Cardiac muscle cell (in vitro differentiated cells and primary cell): ENCODE data around the gene NOP56. TPM values are rescaled to one million over a fixed set of nuclear protein-coding genes. Genes with fewer than 3 reads are reported as not detected.

Source experiments
- DNase-seq, 2 donors: peaks; one replicate each; pipeline versions ENCODE4 v3.0.0 to v3.0.0-alpha.2; 2010 to 2017; ENCODE audit warnings: low read depth in 1 of 2, low spot score in 1 of 2
- H3K27ac ChIP-seq: fragments of 200-600 bp; sonication (generic); 2 replicates; pipeline ENCODE4 v1.5.1; 2016
- H3K27me3 ChIP-seq: fragments of 200-600 bp; sonication (generic); 2 replicates; pipeline ENCODE4 v1.6.0; 2016; ENCODE audit warnings: control low read depth
- H3K36me3 ChIP-seq: fragments of 200-600 bp; sonication (generic); 2 replicates; pipeline ENCODE4 v1.5.1; 2016; ENCODE audit warnings: control low read depth
- H3K4me1 ChIP-seq: fragments of 200-600 bp; sonication (generic); 2 replicates; pipeline ENCODE4 v1.8.1; 2017; ENCODE audit warnings: low read depth, mild to moderate bottlenecking, mixed run types
- H3K4me3 ChIP-seq: fragments of 200-600 bp; sonication (generic); 2 replicates; pipeline ENCODE4 v1.5.1; 2016; ENCODE audit warnings: mild to moderate bottlenecking
- H3K9me3 ChIP-seq: fragments of 200-600 bp; sonication (generic); 2 replicates; pipeline ENCODE4 v1.5.1; 2017; ENCODE audit warnings: low read depth, mild to moderate bottlenecking, control low read depth
- polyA plus RNA-seq: library from polyadenylated mRNA; unstranded; fragments of >200 nt; fragmentation: Nextera tagmentation; extraction: Ambion mirVana; gene quantifications from 2 replicates; pipeline ENCODE4 v1.2.1, GENCODE V29; 2016
- total RNA-seq: library from RNA; depleted of rRNA; stranded (reverse); fragments of >200 nt; gene quantifications from 2 replicates; pipeline ENCODE4 v1.2.3, GENCODE V29; 2016
- TF ChIP-seq, protein P1 (sequence below): IDR thresholded peaks from 2 replicates; pipeline ENCODE4 v1.5.1; 2012; ENCODE audit warnings: low read depth, mild to moderate bottlenecking, low read length

The NOP56 gene
- total and polyA plus RNA-seq, 2 experiments from 2014 or later, result 140 to 262 TPM

DNA sequence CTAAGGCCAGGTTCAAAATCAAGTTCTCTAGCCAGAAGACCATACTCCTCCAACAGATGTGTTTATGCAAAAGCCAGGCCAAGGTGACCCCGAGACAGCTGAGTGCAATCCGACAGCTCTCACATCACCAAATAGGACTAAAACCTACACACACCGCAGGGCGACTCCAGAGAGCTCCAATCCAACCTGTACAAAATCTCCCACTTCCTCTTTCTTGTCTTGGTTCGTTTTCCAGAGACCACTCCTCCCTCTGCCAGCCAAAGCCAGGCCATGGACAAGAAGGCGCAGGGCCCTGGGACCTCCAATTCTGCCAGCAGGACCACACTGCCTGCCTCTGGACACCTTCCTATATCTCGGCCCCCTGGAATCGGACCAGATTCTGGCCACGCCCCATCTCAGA is 11.5 kb upstream of the NOP56 start:
- Histone ChIP-seq H3K9me3 (no peaks in the 10 kb centered on the region), H3K4me1 (no peaks in the 10 kb centered on the region), H3K4me3 (no peak overlapping the region), H3K27ac (no peak overlapping the region), H3K36me3 (no peaks in the 10 kb centered on the region), H3K27me3 (peaks cover 4% of the 10 kb centered on the region)
- TF ChIP-seq, protein P1, sequence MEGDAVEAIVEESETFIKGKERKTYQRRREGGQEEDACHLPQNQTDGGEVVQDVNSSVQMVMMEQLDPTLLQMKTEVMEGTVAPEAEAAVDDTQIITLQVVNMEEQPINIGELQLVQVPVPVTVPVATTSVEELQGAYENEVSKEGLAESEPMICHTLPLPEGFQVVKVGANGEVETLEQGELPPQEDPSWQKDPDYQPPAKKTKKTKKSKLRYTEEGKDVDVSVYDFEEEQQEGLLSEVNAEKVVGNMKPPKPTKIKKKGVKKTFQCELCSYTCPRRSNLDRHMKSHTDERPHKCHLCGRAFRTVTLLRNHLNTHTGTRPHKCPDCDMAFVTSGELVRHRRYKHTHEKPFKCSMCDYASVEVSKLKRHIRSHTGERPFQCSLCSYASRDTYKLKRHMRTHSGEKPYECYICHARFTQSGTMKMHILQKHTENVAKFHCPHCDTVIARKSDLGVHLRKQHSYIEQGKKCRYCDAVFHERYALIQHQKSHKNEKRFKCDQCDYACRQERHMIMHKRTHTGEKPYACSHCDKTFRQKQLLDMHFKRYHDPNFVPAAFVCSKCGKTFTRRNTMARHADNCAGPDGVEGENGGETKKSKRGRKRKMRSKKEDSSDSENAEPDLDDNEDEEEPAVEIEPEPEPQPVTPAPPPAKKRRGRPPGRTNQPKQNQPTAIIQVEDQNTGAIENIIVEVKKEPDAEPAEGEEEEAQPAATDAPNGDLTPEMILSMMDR, result no peak
- DNase-seq, result no peak

DNA sequence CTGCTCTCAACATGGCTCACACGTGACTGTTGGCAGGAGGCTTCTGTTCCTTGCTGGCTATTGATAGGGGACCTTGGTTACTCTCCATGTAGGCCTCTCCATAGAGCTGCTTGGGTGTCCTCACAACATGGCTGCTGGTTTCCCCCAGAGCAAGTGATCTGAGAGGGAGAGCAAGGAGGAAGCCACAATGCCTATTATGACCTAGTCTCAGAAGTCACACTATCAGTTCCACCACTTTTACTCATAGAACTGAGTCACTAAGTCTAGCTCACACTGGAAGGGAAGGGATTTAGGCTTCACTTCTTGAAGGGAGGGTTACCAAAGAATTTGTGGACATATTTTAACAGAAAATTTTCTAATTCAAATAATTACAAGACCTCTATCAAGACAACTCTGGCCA is 8.7 kb upstream of the NOP56 start:
- Histone ChIP-seq H3K27ac (no peak overlapping the region), H3K9me3 (no peaks in the 10 kb centered on the region), H3K36me3 (no peaks in the 10 kb centered on the region), H3K4me1 (no peaks in the 10 kb centered on the region), H3K4me3 (no peak overlapping the region), H3K27me3 (no peaks in the 10 kb centered on the region)
- no peak for DNase-seq
- TF ChIP-seq, protein P1, result no peak

DNA sequence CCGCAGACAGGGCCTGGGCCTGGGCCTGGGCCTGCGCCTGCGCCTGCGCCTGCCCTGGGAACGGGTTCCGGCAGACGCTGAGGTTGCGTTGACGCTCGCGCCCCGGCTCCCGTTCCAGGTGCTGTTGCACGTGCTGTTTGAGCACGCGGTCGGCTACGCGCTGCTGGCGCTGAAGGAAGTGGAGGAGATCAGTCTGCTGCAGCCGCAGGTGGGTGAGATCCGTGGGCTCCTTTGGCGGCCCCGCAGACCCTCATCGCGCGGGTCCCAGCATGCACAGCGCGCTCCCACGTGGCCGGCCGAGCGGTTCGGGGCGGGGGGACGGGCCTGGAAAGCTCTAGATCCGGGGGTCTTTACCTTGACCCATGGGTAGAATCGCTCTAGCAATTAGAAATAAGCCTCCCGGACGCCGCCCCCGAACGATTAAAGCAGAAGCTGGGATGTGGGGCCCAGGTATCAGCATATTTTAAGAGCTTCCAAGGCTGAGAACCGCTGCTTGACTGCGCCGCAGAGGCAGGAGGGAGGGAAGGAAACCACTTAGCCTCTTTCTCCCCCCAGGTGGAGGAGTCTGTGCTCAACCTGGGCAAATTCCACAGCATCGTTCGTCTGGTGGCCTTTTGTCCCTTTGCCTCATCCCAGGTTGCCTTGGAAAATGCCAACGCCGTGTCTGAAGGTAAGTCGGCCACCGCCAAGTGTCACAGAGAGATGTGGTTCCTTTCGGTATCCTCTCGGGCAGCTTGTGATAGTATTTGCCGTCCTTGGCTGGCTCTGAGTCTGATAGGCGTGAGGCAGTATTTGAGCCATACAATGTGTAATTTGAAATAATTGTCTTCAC is 508 bp downstream of the NOP56 start:
- H3K4me1 ChIP-seq, result no peaks in the 10 kb centered on the region
- H3K27ac ChIP-seq, result peak overlapping the region; percentile 85
- peak overlapping the region; percentile 75 for H3K4me3 ChIP-seq
- TF ChIP-seq, protein P1, result no peak
- peak in 1 of 2 donors; percentile 55 for DNase-seq
- H3K27me3 ChIP-seq, result no peaks in the 10 kb centered on the region
- H3K9me3 ChIP-seq, result no peaks in the 10 kb centered on the region
- peaks cover 39% of the 10 kb centered on the region for H3K36me3 ChIP-seq

DNA sequence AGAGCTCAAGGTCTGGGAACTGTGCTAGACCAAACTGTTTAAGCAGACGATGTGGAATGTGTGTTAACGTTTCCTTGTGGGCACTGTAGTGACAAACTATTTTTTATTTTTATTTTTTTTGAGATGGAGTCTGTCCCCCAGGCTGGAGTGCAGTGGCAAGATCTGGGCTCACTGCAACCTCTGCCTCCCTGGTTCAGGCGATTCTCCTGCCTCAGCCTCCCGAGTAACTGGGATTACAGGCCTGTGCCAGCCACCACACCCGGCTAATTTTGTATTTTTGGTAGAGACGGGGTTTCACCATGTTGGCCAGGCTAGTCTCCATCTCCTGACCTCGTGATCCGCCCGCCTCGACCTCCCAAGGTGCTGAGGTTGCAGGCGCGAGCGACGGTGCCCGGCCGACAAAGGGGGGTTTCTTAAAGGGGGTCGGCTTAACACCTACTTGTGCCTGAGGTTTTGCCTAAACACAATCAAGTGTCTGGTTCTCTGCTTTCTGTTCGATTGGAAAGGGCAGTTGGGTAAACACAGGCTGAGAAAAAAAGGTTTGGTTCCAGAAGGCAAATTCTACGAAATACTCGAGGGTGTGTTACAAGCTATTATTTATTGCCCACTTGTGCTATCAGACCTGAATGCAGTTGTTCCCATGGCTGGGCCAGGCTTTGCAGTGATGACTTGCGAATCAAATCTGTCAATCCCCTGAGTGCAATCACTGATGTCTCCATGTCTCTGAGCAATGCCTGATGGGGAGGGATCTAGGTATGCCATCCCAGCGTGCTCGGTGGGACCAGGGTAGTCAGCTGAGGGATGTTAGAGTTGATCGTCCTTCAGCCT is 1.3 kb downstream of the NOP56 start:
- no peaks in the 10 kb centered on the region for H3K27me3 ChIP-seq
- no peak for DNase-seq
- peak overlapping the region; percentile 75 for H3K4me3 ChIP-seq
- TF ChIP-seq, protein P1, result no peak
- H3K27ac ChIP-seq, result peak overlapping the region; percentile 85
- H3K4me1 ChIP-seq, result no peaks in the 10 kb centered on the region
- H3K9me3 ChIP-seq, result no peaks in the 10 kb centered on the region
- peaks cover 44% of the 10 kb centered on the region for H3K36me3 ChIP-seq

DNA sequence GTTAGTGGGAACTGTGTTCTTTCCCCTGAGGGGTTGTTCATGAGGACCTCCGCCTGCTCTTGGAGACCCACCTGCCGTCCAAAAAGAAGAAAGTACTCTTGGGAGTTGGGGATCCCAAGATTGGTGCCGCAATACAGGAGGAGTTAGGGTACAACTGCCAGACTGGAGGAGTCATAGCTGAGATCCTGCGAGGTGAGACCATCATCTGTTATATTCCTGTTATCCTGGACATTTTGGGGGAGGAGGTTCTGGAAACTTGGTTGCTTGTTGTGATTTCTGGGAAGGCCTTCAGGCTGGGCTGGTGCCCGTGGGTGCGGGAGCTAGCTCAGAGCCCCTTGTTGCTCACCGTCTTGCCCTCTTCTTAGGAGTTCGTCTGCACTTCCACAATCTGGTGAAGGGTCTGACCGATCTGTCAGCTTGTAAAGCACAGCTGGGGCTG is 2.0 kb downstream of the NOP56 start:
- Histone ChIP-seq H3K27me3 (no peaks in the 10 kb centered on the region), H3K27ac (no peak overlapping the region), H3K9me3 (no peaks in the 10 kb centered on the region), H3K4me3 (no peak overlapping the region), H3K36me3 (peaks cover 49% of the 10 kb centered on the region), H3K4me1 (no peaks in the 10 kb centered on the region)
- TF ChIP-seq, protein P1, result no peak
- no peak for DNase-seq
